ENCODE measurements around the gene HBE1.

HBE1 gene

DNA sequence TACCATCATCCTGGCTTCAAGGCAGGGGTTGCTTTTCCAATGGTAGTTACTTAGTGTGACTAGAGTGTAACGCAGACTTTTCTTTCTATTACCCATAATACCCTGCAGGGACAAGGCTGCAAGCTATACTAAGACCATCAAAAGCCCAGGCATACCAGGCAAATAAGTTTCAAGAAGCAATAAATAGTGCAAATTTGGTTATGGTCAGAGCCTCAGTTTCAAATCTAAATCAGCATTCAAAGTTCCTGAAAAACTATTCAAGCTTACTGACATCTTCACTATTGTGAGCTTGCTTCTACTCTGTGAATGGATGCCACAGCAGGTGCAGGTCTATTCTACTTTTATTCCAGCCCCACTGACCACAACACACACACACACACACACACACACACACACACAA is 40.4 kb downstream of the HBE1 start:
- Histone ChIP-seq H3K4me1 (ENCODE audit: control insufficient read depth in 1 of 2, insufficient read depth in 2 of 2, low read length in 2 of 2) (no peaks in the 10 kb centered on the region), H3K9me3 (ENCODE audit: control insufficient read depth in 1 of 2, low read length in 2 of 2) (no peaks in the 10 kb centered on the region), H3K27ac (ENCODE audit: low read length) (no peak overlapping the region), H3K36me3 (ENCODE audit: control insufficient read depth in 1 of 2, insufficient read depth in 2 of 2, low read length in 2 of 2) (no peaks in the 10 kb centered on the region), H3K4me3 (ENCODE audit: low read depth in 1 of 2, low read length in 2 of 2) (no peak overlapping the region), H3K27me3 (ENCODE audit: low read depth, low read length) (no peaks in the 10 kb centered on the region)

DNA sequence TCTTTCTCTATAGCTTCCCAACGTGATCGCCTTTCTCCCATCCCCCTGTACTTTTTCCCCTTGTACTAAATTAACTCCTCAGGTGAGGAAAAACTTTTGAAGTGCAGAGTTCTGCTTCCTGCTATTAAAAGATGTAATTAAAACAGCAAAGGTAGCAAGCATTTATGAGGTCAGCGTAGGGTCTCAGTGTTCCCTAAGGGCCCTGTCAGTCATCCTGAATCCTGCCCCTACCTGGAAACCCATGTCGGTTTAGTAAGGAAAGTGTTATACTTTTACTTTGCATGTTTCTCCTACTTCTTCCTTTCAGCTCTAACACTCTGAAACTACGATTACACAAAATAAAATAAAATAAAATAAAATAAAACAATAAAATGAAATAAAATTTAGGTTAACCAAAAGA is 41.6 kb downstream of the HBE1 start:
- no peaks in the 10 kb centered on the region for H3K4me1 ChIP-seq (ENCODE audit: control insufficient read depth in 1 of 2, insufficient read depth in 2 of 2, low read length in 2 of 2)
- H3K4me3 ChIP-seq (ENCODE audit: low read depth in 1 of 2, low read length in 2 of 2), result no peak overlapping the region
- H3K27me3 ChIP-seq (ENCODE audit: low read depth, low read length), result no peaks in the 10 kb centered on the region
- H3K36me3 ChIP-seq (ENCODE audit: control insufficient read depth in 1 of 2, insufficient read depth in 2 of 2, low read length in 2 of 2), result no peaks in the 10 kb centered on the region
- no peaks in the 10 kb centered on the region for H3K9me3 ChIP-seq (ENCODE audit: control insufficient read depth in 1 of 2, low read length in 2 of 2)
- no peak overlapping the region for H3K27ac ChIP-seq (ENCODE audit: low read length)

DNA sequence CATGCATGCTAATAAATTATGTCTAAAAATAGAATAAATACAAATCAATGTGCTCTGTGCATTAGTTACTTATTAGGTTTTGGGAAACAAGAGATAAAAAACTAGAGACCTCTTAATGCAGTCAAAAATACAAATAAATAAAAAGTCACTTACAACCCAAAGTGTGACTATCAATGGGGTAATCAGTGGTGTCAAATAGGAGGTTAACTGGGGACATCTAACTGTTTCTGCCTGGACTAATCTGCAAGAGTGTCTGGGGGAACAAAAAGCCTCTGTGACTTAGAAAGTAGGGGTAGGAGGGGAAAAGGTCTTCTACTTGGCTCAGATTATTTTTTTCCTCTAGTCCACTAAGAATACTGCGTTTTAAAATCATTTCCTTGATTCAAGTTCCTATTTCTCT is 42.1 kb downstream of the HBE1 start:
- H3K27ac ChIP-seq (ENCODE audit: low read length), result no peak overlapping the region
- no peaks in the 10 kb centered on the region for H3K27me3 ChIP-seq (ENCODE audit: low read depth, low read length)
- H3K9me3 ChIP-seq (ENCODE audit: control insufficient read depth in 1 of 2, low read length in 2 of 2), result no peaks in the 10 kb centered on the region
- no peak overlapping the region for H3K4me3 ChIP-seq (ENCODE audit: low read depth in 1 of 2, low read length in 2 of 2)
- no peaks in the 10 kb centered on the region for H3K4me1 ChIP-seq (ENCODE audit: control insufficient read depth in 1 of 2, insufficient read depth in 2 of 2, low read length in 2 of 2)
- no peaks in the 10 kb centered on the region for H3K36me3 ChIP-seq (ENCODE audit: control insufficient read depth in 1 of 2, insufficient read depth in 2 of 2, low read length in 2 of 2)

DNA sequence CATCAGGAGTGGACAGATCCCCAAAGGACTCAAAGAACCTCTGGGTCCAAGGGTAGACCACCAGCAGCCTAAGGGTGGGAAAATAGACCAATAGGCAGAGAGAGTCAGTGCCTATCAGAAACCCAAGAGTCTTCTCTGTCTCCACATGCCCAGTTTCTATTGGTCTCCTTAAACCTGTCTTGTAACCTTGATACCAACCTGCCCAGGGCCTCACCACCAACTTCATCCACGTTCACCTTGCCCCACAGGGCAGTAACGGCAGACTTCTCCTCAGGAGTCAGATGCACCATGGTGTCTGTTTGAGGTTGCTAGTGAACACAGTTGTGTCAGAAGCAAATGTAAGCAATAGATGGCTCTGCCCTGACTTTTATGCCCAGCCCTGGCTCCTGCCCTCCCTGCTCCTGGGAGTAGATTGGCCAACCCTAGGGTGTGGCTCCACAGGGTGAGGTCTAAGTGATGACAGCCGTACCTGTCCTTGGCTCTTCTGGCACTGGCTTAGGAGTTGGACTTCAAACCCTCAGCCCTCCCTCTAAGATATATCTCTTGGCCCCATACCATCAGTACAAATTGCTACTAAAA is 42.9 kb downstream of the HBE1 start, which contains the start of gene HBB:
TSS of gene HBB (minus strand) at position 340 of the 579 bp plus-strand sequence. CDS start at position 290, 50 bp downstream.
- no peak within 1 kb of the TSS for H3K27ac ChIP-seq (ENCODE audit: low read length)
- no peaks in the 10 kb centered on the region for H3K27me3 ChIP-seq (ENCODE audit: low read depth, low read length)
- H3K4me1 ChIP-seq (ENCODE audit: control insufficient read depth in 1 of 2, insufficient read depth in 2 of 2, low read length in 2 of 2), result no peaks in the 10 kb centered on the region
- H3K4me3 ChIP-seq (ENCODE audit: low read depth in 1 of 2, low read length in 2 of 2), result no peak within 1 kb of the TSS
- H3K9me3 ChIP-seq (ENCODE audit: control insufficient read depth in 1 of 2, low read length in 2 of 2), result no peaks in the 10 kb centered on the region
- H3K36me3 ChIP-seq (ENCODE audit: control insufficient read depth in 1 of 2, insufficient read depth in 2 of 2, low read length in 2 of 2), result no peaks in the 10 kb centered on the region

DNA sequence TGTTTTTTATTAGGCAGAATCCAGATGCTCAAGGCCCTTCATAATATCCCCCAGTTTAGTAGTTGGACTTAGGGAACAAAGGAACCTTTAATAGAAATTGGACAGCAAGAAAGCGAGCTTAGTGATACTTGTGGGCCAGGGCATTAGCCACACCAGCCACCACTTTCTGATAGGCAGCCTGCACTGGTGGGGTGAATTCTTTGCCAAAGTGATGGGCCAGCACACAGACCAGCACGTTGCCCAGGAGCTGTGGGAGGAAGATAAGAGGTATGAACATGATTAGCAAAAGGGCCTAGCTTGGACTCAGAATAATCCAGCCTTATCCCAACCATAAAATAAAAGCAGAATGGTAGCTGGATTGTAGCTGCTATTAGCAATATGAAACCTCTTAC is 44.3 kb downstream of the HBE1 start:
- no peak overlapping the region for H3K4me3 ChIP-seq (ENCODE audit: low read depth in 1 of 2, low read length in 2 of 2)
- no peak overlapping the region for H3K27ac ChIP-seq (ENCODE audit: low read length)
- no peaks in the 10 kb centered on the region for H3K36me3 ChIP-seq (ENCODE audit: control insufficient read depth in 1 of 2, insufficient read depth in 2 of 2, low read length in 2 of 2)
- H3K9me3 ChIP-seq (ENCODE audit: control insufficient read depth in 1 of 2, low read length in 2 of 2), result no peaks in the 10 kb centered on the region
- no peaks in the 10 kb centered on the region for H3K27me3 ChIP-seq (ENCODE audit: low read depth, low read length)
- no peaks in the 10 kb centered on the region for H3K4me1 ChIP-seq (ENCODE audit: control insufficient read depth in 1 of 2, insufficient read depth in 2 of 2, low read length in 2 of 2)

DNA sequence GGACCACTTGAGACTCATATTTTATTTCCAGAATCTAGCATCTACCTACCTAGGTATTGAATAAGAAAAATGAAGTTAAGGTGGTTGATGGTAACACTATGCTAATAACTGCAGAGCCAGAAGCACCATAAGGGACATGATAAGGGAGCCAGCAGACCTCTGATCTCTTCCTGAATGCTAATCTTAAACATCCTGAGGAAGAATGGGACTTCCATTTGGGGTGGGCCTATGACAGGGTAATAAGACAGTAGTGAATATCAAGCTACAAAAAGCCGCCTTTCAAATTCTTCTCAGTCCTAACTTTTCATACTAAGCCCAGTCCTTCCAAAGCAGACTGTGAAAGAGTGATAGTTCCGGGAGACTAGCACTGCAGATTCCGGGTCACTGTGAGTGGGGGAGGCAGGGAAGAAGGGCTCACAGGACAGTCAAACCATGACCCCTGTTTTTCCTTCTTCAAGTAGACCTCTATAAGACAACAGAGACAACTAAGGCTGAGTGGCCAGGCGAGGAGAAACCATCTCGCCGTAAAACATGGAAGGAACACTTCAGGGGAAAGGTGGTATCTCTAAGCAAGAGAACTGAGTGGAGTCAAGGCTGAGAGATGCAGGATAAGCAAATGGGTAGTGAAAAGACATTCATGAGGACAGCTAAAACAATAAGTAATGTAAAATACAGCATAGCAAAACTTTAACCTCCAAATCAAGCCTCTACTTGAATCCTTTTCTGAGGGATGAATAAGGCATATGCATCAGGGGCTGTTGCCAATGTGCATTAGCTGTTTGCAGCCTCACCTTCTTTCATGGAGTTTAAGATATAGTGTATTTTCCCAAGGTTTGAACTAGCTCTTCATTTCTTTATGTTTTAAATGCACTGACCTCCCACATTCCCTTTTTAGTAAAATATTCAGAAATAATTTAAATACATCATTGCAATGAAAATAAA is 44.9 kb downstream of the HBE1 start:
- Histone ChIP-seq H3K27me3 (ENCODE audit: low read depth, low read length) (no peaks in the 10 kb centered on the region), H3K4me1 (ENCODE audit: control insufficient read depth in 1 of 2, insufficient read depth in 2 of 2, low read length in 2 of 2) (no peaks in the 10 kb centered on the region), H3K36me3 (ENCODE audit: control insufficient read depth in 1 of 2, insufficient read depth in 2 of 2, low read length in 2 of 2) (no peaks in the 10 kb centered on the region), H3K27ac (ENCODE audit: low read length) (no peak overlapping the region), H3K4me3 (ENCODE audit: low read depth in 1 of 2, low read length in 2 of 2) (no peak overlapping the region), H3K9me3 (ENCODE audit: control insufficient read depth in 1 of 2, low read length in 2 of 2) (no peaks in the 10 kb centered on the region)

DNA sequence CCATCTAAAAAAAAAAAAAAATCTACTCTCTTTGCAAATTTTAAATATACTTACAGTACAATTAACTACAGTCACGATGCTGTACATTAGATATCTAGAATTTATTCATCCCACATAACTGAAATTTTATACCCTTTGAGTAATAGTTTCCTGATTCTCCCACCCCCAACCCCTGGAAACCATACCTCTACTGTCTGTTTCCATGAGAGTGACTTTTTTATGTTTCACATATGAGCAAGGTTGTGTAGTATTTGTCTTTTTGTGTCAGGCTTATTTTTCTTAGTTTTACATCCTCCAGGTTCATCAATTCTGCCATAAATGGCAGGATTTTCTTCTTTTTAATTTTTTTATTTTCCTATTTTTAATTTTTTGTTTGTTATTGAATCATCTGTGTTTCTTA is 46.1 kb downstream of the HBE1 start:
- Histone ChIP-seq H3K4me1 (ENCODE audit: control insufficient read depth in 1 of 2, insufficient read depth in 2 of 2, low read length in 2 of 2) (no peaks in the 10 kb centered on the region), H3K36me3 (ENCODE audit: control insufficient read depth in 1 of 2, insufficient read depth in 2 of 2, low read length in 2 of 2) (no peaks in the 10 kb centered on the region), H3K9me3 (ENCODE audit: control insufficient read depth in 1 of 2, low read length in 2 of 2) (no peaks in the 10 kb centered on the region), H3K4me3 (ENCODE audit: low read depth in 1 of 2, low read length in 2 of 2) (no peak overlapping the region), H3K27ac (ENCODE audit: low read length) (no peak overlapping the region), H3K27me3 (ENCODE audit: low read depth, low read length) (no peaks in the 10 kb centered on the region)

DNA sequence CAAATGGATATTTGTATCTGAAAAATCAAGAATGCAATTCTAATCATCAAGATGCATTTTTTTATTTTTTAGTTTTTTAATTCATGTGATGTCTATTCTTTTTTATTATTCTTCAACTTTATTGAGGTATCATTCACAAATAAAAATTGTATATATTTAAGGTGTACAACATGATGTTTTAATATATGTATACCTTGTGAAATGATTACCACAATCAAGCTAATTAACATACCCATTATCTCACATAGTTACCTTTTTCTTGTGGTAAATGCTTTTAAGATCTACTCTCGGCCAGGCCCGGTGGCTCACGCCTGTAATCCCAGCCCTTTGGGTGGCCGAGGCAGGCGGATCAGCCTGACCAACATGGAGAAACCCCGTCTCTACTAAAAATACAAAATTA is 46.6 kb downstream of the HBE1 start:
- Histone ChIP-seq H3K27me3 (ENCODE audit: low read depth, low read length) (no peaks in the 10 kb centered on the region), H3K4me1 (ENCODE audit: control insufficient read depth in 1 of 2, insufficient read depth in 2 of 2, low read length in 2 of 2) (no peaks in the 10 kb centered on the region), H3K9me3 (ENCODE audit: control insufficient read depth in 1 of 2, low read length in 2 of 2) (no peaks in the 10 kb centered on the region), H3K36me3 (ENCODE audit: control insufficient read depth in 1 of 2, insufficient read depth in 2 of 2, low read length in 2 of 2) (no peaks in the 10 kb centered on the region), H3K4me3 (ENCODE audit: low read depth in 1 of 2, low read length in 2 of 2) (no peak overlapping the region), H3K27ac (ENCODE audit: low read length) (no peak overlapping the region)
